ENCODE data around the gene MYO1H.

GRCh38 chr12:109447482-109447881, 99.8 kb downstream of the MYO1H start:
- TF ChIP-seq REST (IDR thresholded peaks at IDR 0.05; ENCODE audit: insufficient read depth in 1 of 2, low read depth in 2 of 2, low read length in 2 of 2) (no peak), POLR2AphosphoS5 (IDR thresholded peaks at IDR 0.05; ENCODE audit: low read depth, low read length) (no peak)

Measured in PFSK-1 (cell line).